Activated B cell treated with CpG ODN at 0.5 μM for 24 hours (primary cell): ENCODE results near the gene NAP1L4. TPM values are rescaled to one million over a fixed set of nuclear protein-coding genes. Genes with fewer than 3 reads are reported as not detected.

Experiments used
- ATAC-seq: fragments of 200-7000 bp; cut with Tn5 transposase; one replicate; pipeline ENCODE4 v1.10.0; 2021; ENCODE audit warnings: low read depth, mild to moderate bottlenecking, moderate library complexity
- CTCF ChIA-PET: fragments of 350-600 bp; sonication (Branson Sonifier 250); formaldehyde crosslinking; loops from one replicate; lab custom pipeline; 2021; ENCODE audit warnings: antibody characterized with exemption; lab: Charles Lee
- POLR2A ChIA-PET: fragments of 350-600 bp; sonication (Branson Sonifier 250); formaldehyde crosslinking; loops from one replicate; lab custom pipeline; 2021; ENCODE audit warnings: antibody characterized with exemption; lab: Charles Lee
- DNase-seq: peaks from one replicate; pipeline ENCODE4 v3.0.0; 2022
- H3K27ac Mint-ChIP-seq: one replicate; pipeline ENCODE4 v1.8.0; 2020; ENCODE audit warnings: mixed read lengths
- H3K27me3 Mint-ChIP-seq: one replicate; pipeline ENCODE4 v1.8.0; 2021; ENCODE audit warnings: mixed read lengths
- H3K36me3 Mint-ChIP-seq: one replicate; pipeline ENCODE4 v1.8.0; 2021; ENCODE audit warnings: low read depth, mixed read lengths
- H3K4me1 Mint-ChIP-seq: one replicate; pipeline ENCODE4 v1.8.0; 2021; ENCODE audit warnings: mixed read lengths
- H3K4me3 Mint-ChIP-seq: one replicate; pipeline ENCODE4 v1.8.0; 2020; ENCODE audit warnings: mild to moderate bottlenecking, mixed read lengths
- H3K9me3 Mint-ChIP-seq: one replicate; pipeline ENCODE4 v1.8.0; 2020; ENCODE audit warnings: mixed read lengths
- intact Hi-C: fragments of 100-400 bp; cut with micrococcal nuclease; formaldehyde crosslinking; loops from one replicate; pipeline ENCODE4 v1.15.1; 2024
- total RNA-seq: library from RNA; stranded (reverse); gene quantifications from 2 replicates; pipeline ENCODE4 v1.2.3, GENCODE V29; 2022
- TF ChIP-seq, protein P1 (sequence below): fragments of 200-600 bp; IDR thresholded peaks from one replicate; pipeline ENCODE4 v1.8.0; 2022; ENCODE audit warnings: antibody characterized with exemption, mild to moderate bottlenecking

NAP1L4 gene
- total RNA-seq, 1 donor from 2014 or later: 115 TPM

DNA sequence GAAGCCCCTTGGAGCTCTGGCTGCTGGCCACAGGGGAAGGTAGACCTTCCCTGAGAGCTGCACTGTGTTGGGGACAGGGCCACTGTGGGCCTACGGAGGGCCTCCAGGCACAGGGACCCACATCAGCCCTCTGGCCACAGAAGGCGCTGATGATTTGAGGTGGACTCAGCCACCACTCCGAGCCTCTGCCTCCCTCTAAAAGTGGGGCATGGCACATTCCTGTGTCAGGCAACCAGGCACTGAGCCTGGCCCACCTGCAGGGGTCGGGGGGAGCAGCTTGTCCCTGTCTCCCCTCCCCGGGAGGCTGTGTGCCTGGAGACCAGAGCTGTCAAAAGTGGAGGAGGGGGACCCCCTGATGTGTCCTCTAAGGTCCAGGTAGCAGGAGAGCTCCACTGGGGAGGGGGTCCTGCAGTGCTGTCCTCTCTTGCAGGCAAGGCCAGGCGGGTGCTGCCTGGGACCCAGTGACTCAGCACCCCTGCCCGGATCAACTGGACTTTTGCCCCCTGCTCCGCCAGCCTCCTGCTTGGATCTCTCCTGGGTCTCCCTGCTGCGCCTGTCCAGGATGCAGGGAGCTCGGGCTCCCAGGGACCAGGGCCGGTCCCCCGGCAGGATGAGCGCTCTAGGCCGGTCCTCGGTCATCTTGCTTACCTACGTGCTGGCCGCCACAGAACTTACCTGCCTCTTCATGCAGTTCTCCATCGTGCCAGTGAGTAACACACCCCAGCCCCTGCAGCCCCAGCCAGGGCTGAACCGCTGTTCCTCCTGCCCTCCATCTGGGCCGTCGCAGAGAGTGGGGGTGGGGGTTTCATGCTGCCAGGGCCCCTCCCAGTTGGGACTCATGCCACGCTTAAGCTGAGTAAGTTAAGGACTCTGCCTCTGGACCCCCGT lies 89.1 kb downstream of the NAP1L4 start:
- peak overlapping the region; percentile 24 for H3K27ac Mint-ChIP-seq
- peaks cover 1% of the 10 kb centered on the region for H3K36me3 Mint-ChIP-seq
- intact Hi-C loops: loop anchor here (1.0 to 5.0 kb wide), 8 partner anchors 11 to 601 kb away; partner anchors contain the start of genes C11orf21, CARS1, NAP1L4 and TSPAN32
- H3K9me3 Mint-ChIP-seq: no peaks in the 10 kb centered on the region
- H3K27me3 Mint-ChIP-seq: no peaks in the 10 kb centered on the region
- ATAC-seq (no peak), DNase-seq (no peak)
- H3K4me3 Mint-ChIP-seq: peak overlapping the region; percentile 80
- H3K4me1 Mint-ChIP-seq: peaks cover 28% of the 10 kb centered on the region
- ChIA-PET POLR2A (interaction anchor here (1.1 to 3.2 kb wide), 6 partner anchors 10 to 146 kb away, joined by 3 to 16 read pairs (median 8); partner anchors contain the start of genes CDKN1C and PHLDA2), CTCF (interaction anchor here (1.0 to 2.5 kb wide), 4 partner anchors 11 to 371 kb away, joined by 3 to 15 read pairs (median 10); no protein-coding TSS in a partner anchor)
- TF ChIP-seq, protein P1, sequence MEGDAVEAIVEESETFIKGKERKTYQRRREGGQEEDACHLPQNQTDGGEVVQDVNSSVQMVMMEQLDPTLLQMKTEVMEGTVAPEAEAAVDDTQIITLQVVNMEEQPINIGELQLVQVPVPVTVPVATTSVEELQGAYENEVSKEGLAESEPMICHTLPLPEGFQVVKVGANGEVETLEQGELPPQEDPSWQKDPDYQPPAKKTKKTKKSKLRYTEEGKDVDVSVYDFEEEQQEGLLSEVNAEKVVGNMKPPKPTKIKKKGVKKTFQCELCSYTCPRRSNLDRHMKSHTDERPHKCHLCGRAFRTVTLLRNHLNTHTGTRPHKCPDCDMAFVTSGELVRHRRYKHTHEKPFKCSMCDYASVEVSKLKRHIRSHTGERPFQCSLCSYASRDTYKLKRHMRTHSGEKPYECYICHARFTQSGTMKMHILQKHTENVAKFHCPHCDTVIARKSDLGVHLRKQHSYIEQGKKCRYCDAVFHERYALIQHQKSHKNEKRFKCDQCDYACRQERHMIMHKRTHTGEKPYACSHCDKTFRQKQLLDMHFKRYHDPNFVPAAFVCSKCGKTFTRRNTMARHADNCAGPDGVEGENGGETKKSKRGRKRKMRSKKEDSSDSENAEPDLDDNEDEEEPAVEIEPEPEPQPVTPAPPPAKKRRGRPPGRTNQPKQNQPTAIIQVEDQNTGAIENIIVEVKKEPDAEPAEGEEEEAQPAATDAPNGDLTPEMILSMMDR: no peak

DNA sequence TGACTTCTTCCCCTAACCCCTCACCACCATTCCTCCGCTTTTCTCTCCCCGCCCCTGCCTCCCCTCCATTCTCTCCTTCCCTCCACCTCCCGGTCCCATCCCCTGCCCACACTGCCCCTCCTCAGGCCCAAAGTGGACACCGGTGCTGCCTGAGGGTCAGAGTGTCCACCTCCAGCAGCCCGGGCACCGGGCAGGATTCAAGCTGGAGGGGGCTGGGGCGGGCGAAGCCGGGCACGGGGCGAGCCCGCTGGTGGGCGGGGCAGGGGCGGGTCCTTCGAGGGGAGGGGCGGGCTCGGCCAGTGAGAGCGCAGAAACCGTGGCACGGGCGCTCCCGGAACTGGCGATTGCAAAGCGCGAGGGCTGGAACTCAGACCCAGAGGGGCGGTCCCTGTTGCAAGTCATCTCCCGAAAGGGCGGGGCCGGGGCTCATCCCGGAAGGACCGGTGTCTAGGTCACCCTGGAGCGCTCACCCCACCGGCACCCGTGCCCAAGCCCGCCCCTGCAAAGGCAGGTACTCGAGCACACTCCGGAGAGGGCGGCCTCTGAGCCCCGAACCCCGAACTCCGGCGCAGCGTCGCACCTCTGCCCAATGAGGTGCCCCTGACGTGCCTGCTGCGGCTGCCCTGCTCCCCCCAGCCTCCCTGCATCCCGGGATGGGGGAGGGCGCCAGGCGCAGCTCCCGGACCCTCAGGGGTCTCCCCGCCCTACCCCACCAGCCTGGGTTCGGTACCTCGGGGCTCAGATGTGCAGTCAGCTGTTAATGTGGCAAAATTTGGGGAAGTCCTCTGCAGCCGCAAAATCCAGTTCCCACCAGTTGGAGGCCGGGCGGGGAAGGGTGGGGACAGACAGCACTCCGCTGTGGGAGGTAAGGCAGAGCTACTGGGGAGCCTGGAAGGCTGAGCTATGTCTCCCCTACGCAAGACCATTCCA lies 90.0 kb downstream of the NAP1L4 start:
- no peaks in the 10 kb centered on the region for H3K27me3 Mint-ChIP-seq
- intact Hi-C loops: loop anchor here (1.0 to 5.0 kb wide), 8 partner anchors 10 to 600 kb away; partner anchors contain the start of genes C11orf21, CARS1, NAP1L4 and TSPAN32
- H3K9me3 Mint-ChIP-seq: no peaks in the 10 kb centered on the region
- ChIA-PET POLR2A (interaction anchor here (0.6 to 3.2 kb wide), 9 partner anchors 9 to 375 kb away, joined by 3 to 16 read pairs (median 4); partner anchors contain the start of genes CDKN1C and PHLDA2), CTCF (interaction anchor here (1.0 to 2.5 kb wide), 4 partner anchors 10 to 370 kb away, joined by 3 to 15 read pairs (median 10); no protein-coding TSS in a partner anchor)
- H3K4me1 Mint-ChIP-seq: peaks cover 28% of the 10 kb centered on the region
- peak overlapping the region; percentile 24 for H3K27ac Mint-ChIP-seq
- TF ChIP-seq, protein P1: no peak
- peak; percentile 80 for DNase-seq
- peak; percentile 97 for ATAC-seq
- peak overlapping the region; percentile 80 for H3K4me3 Mint-ChIP-seq
- H3K36me3 Mint-ChIP-seq: peaks cover 1% of the 10 kb centered on the region

DNA sequence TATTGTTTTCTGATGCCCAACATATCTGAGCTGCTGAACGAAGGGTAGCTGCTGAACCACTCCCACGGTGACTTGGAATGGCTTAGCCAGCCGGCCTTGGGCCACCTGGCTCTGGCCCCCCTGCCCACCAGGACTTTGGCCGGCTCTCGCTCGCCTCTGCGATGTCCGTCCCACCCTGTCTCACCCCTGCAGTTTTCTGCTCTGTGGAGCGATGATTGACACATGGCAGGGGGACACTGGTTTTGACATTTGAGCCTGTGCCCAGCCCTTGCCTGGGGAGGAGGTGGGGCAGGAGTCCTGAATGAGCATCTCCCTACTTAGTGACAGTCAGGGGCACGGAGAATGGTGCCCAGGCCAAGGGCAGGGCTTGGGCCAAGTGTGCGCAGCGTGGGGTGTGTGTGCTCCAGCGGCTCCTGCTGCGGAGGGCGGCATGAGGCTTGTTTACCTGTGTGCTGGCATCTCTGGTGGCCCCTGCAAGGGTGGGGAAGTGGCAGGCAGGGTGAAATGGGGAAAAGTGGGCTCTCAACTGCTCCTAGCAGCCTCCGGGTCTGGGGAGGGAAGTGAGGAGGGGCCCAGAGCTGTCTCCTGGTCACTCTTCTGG lies 90.8 kb downstream of the NAP1L4 start:
- ATAC-seq: no peak
- peak overlapping the region; percentile 80 for H3K4me3 Mint-ChIP-seq
- no peak for DNase-seq
- CTCF ChIA-PET: interaction anchor here (2.3 to 2.5 kb wide), 2 partner anchors 9 to 14 kb away, joined by 11 to 15 read pairs; no protein-coding TSS in a partner anchor
- no peaks in the 10 kb centered on the region for H3K27me3 Mint-ChIP-seq
- H3K36me3 Mint-ChIP-seq: no peaks in the 10 kb centered on the region
- intact Hi-C loops: loop anchor here (5.0 kb wide), 2 partner anchors 156 to 599 kb away; partner anchors contain the start of genes C11orf21, CARS1 and TSPAN32
- peak overlapping the region; percentile 77 for H3K27ac Mint-ChIP-seq
- H3K9me3 Mint-ChIP-seq: no peaks in the 10 kb centered on the region
- POLR2A ChIA-PET: interaction anchor here (0.6 to 3.2 kb wide), 6 partner anchors 8 to 501 kb away, joined by 3 to 16 read pairs (median 5); partner anchors contain the start of gene TSSC4
- TF ChIP-seq, protein P1: no peak
- peaks cover 28% of the 10 kb centered on the region for H3K4me1 Mint-ChIP-seq

DNA sequence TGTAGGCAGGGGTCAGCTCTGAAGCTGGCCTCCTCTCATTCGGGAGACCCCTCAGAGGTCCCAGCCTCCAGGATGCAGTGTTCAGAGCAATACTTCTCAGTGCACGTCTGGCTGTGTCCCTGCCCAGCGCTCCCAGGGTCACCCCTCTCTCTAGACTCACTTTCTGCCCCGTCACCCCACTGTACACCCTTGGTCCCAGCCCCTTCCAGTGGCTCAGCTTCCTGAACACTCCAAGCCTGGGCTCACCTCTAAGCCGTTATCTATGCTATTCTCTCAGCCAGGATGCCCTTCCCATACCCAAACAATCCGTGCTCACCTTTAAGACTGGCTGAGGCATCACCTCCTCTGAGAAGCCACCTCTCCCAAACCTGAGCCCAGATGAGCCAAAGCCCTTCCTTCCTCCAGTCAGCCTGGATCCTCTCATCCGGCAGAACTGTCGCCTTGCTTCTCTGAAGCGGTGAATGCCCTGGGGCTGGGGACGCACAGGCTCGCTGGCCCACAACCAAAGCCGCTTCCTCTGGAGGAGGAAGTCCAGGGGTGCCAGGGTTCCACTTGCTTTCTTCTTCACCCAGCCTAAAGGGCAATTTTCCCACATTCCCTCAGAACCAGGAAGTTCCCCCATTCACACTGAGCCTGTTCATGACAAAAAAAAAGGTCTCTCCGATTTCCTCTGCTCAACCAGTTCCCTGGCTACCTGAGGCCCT lies 92.9 kb downstream of the NAP1L4 start:
- ChIA-PET CTCF (no interaction called here), POLR2A (interaction anchor here (0.6 to 1.5 kb wide), 2 partner anchors 11 to 454 kb away, joined by 3 read pairs; no protein-coding TSS in a partner anchor)
- H3K27ac Mint-ChIP-seq: no peak overlapping the region

More for the DNA sequence above, 92.9 kb downstream of the NAP1L4 start:
- TF ChIP-seq, protein P1: no peak
- peaks cover 28% of the 10 kb centered on the region for H3K4me1 Mint-ChIP-seq
- peak overlapping the region; percentile 16 for H3K4me3 Mint-ChIP-seq
- no peaks in the 10 kb centered on the region for H3K36me3 Mint-ChIP-seq
- H3K9me3 Mint-ChIP-seq: no peaks in the 10 kb centered on the region
- H3K27me3 Mint-ChIP-seq: no peaks in the 10 kb centered on the region
- intact Hi-C loops: no loop called here
- DNase-seq (no peak), ATAC-seq (no peak)
